HepG2 (cell line): ENCODE results near the gene ZKSCAN3. TPM values are rescaled to one million over a fixed set of nuclear protein-coding genes. Genes with fewer than 3 reads are reported as not detected.

Source experiments
- ATAC-seq: fragments of 200-7000 bp; cut with Tn5 transposase; 3 replicates; pipeline ENCODE4 v1.9.1; 2020; ENCODE audit warnings: mild to moderate bottlenecking, moderate library complexity
- BruUV-seq: library from RNA; stranded (reverse); fragments of 400-500 nt; replicated peaks from 2 replicates; lab custom pipeline; 2021; lab: Mats Ljungman, UMichigan
- CTCF ChIA-PET: fragments of 300-600 bp; formaldehyde crosslinking; extraction: SDS; loops from one replicate; lab custom pipeline; 2021; ENCODE audit warnings: low total read pairs, inconsistent platforms, low intra/inter-chr PET ratio; lab: Yijun Ruan, JAX
- POLR2A ChIA-PET: fragments of 350-600 bp; sonication (Branson Sonifier 250); formaldehyde crosslinking; loops from one replicate; lab custom pipeline; 2020; ENCODE audit warnings: antibody characterized with exemption, inconsistent platforms; lab: Yijun Ruan, JAX
- DNase-seq: peaks from one replicate; pipeline ENCODE4 v3.0.0-alpha.2; 2015; ENCODE audit warnings: low spot score
- FAIRE-seq: peaks from 3 replicates; lab custom pipeline; 2011; peaks lifted over from hg19 to GRCh38; lab: Jason Lieb, UNC
- H2AFZ ChIP-seq: one replicate; pipeline ENCODE4 v1.6.1; 2011; ENCODE audit warnings: low read length, inconsistent platforms
- H3K27ac ChIP-seq: fragments of 300-600 bp; 3 replicates; pipeline ENCODE4 v1.8.0; 2011; ENCODE audit warnings: mixed run types, mild to moderate bottlenecking, mixed read lengths, low read length, inconsistent platforms; ENCODE audit not compliant: insufficient read depth; ENCODE audit errors: extremely low read length
- H3K27me3 ChIP-seq, 2 experiments: fragments of 200-600 bp in 1 of 2; 2 replicates in 1 of 2; 3 replicates in 1 of 2; pipeline versions ENCODE4 v1.6.0 to v1.8.0; 2011; ENCODE audit warnings: low read length in 2 of 2, mild to moderate bottlenecking in 2 of 2, moderate library complexity in 2 of 2, inconsistent platforms in 1 of 2; ENCODE audit not compliant: insufficient read depth in 2 of 2, control insufficient read depth in 1 of 2
- H3K36me3 ChIP-seq, 2 experiments: fragments of 200-600 bp in 1 of 2; replicated peaks in 1 of 2; 2 replicates in 1 of 2; 3 replicates in 1 of 2; pipeline versions ENCODE4 v1.5.1 to v1.8.0; 2011; ENCODE audit warnings: low read length in 2 of 2, inconsistent platforms in 1 of 2; ENCODE audit not compliant: insufficient read depth in 2 of 2, control insufficient read depth in 1 of 2
- H3K4me1 ChIP-seq: 2 replicates; pipeline ENCODE4 v1.5.1; 2012; ENCODE audit warnings: low read length, inconsistent platforms; ENCODE audit not compliant: insufficient read depth
- H3K4me2 ChIP-seq: 2 replicates; pipeline ENCODE4 v1.6.0; 2011; ENCODE audit warnings: low read depth, low read length, inconsistent platforms
- H3K4me3 ChIP-seq, 3 experiments: fragments of 200-600 bp in 1 of 3; sonication (generic), shearing (Covaris generic) in 1 of 3; replicated peaks in 1 of 3; 2 replicates each; pipeline ENCODE4 v1.5.1; 2011 to 2016; ENCODE audit warnings: low read length in 3 of 3, inconsistent platforms in 2 of 3, low read depth in 2 of 3, mild to moderate bottlenecking in 2 of 3, control low read depth in 1 of 3, mixed read lengths in 1 of 3; ENCODE audit not compliant: insufficient read depth in 1 of 3
- H3K79me2 ChIP-seq: one replicate; pipeline ENCODE4 v1.6.1; 2011; ENCODE audit warnings: low read length, inconsistent platforms; ENCODE audit not compliant: insufficient read depth
- H3K9ac ChIP-seq: 2 replicates; pipeline ENCODE4 v1.6.0; 2011; ENCODE audit warnings: mild to moderate bottlenecking, low read depth, low read length, inconsistent platforms; ENCODE audit not compliant: insufficient read depth
- H3K9me3 ChIP-seq: 2 replicates; pipeline ENCODE4 v1.5.1; 2012; ENCODE audit warnings: mild to moderate bottlenecking, low read length
- H4K20me1 ChIP-seq: 2 replicates; pipeline ENCODE4 v1.6.0; 2011; ENCODE audit warnings: inconsistent platforms, mild to moderate bottlenecking, low read length, moderate library complexity; ENCODE audit not compliant: insufficient read depth
- GLMP ChIP-seq: sonication (generic); formaldehyde crosslinking; IDR thresholded peaks from 2 replicates; pipeline ENCODE4 v1.9.0; 2021; ENCODE audit warnings: missing genetic modification reagents, mild to moderate bottlenecking, borderline replicate concordance
- SPEN ChIP-seq: sonication (generic); formaldehyde crosslinking; IDR thresholded peaks from 2 replicates; pipeline ENCODE4 v1.5.1; 2020; ENCODE audit warnings: low read depth, mild to moderate bottlenecking, missing genetic modification reagents
- SRY ChIP-seq: sonication (generic); formaldehyde crosslinking; IDR thresholded peaks from 2 replicates; pipeline ENCODE4 v1.8.0; 2022; ENCODE audit warnings: mild to moderate bottlenecking, missing genetic modification reagents
- ZBTB40 ChIP-seq, 2 experiments: fragments of 450-650 bp in 1 of 2; sonication (generic) in 1 of 2; formaldehyde crosslinking in 1 of 2; IDR thresholded peaks; 2 replicates each; pipeline versions ENCODE4 v1.6.1 to v1.8.0; 2016 to 2022; ENCODE audit warnings: antibody characterized with exemption in 1 of 2, mild to moderate bottlenecking in 1 of 2, missing genetic modification reagents in 1 of 2
- ZBTB44 ChIP-seq: sonication (generic); formaldehyde crosslinking; IDR thresholded peaks from 2 replicates; pipeline ENCODE4 v1.4.0; 2020; ENCODE audit warnings: missing genetic modification reagents
- ZNF652 ChIP-seq: IDR thresholded peaks from 2 replicates; pipeline ENCODE4 v1.6.1; 2016; ENCODE audit warnings: low read depth, borderline replicate concordance
- WGBS: methylation state at CpG from one replicate; pipeline ENCODE4 v1.1.6; 2017; ENCODE audit warnings: low lambda C conversion rate; 5-methylcytosine and 5-hydroxymethylcytosine counted together
- in situ Hi-C: cut with HindIII; loops from 2 replicates; pipeline ENCODE4 v1.10.0; 2017; ENCODE audit warnings: low pct_unique_long_range_greater_than_20kb; ENCODE audit not compliant: extremely low pct_ligation_motif_present
- intact Hi-C: fragments of 100-400 bp; cut with micrococcal nuclease; formaldehyde crosslinking; loops from one replicate; pipeline ENCODE4 v1.10.0; 2022; ENCODE audit not compliant: unreplicated experiment
- polyA plus RNA-seq, 8 experiments: library from polyadenylated mRNA; depleted of rRNA in 3 of 8; stranded (reverse) in 7 of 8; unstranded in 1 of 8; fragments of >200 nt; fragmentation: Illumina TruSeq in 4 of 8; extraction: Trizol in 4 of 8; gene quantifications; 2 replicates each; pipeline versions ENCODE4 v1.2.1 to v1.2.3, GENCODE V29; 2011 to 2016; ENCODE audit warnings: low read depth in 4 of 8, missing spikeins in 1 of 8, mixed read lengths in 1 of 8; ENCODE audit not compliant: insufficient read depth in 1 of 8
- total RNA-seq, 5 experiments: library from RNA; depleted of rRNA; stranded (reverse); fragments of >200 nt; fragmentation: Illumina TruSeq; extraction: Trizol; gene quantifications; 2 replicates each; pipeline ENCODE4 v1.2.3, GENCODE V29; 2016; ENCODE audit warnings: low read depth in 1 of 5

ZKSCAN3 gene
- total and polyA plus RNA-seq, 2 of the 13 experiments (the other 11 are each of a cell fraction or from before 2014, with no cell fraction given) = 3.3 to 7.4 TPM

DNA sequence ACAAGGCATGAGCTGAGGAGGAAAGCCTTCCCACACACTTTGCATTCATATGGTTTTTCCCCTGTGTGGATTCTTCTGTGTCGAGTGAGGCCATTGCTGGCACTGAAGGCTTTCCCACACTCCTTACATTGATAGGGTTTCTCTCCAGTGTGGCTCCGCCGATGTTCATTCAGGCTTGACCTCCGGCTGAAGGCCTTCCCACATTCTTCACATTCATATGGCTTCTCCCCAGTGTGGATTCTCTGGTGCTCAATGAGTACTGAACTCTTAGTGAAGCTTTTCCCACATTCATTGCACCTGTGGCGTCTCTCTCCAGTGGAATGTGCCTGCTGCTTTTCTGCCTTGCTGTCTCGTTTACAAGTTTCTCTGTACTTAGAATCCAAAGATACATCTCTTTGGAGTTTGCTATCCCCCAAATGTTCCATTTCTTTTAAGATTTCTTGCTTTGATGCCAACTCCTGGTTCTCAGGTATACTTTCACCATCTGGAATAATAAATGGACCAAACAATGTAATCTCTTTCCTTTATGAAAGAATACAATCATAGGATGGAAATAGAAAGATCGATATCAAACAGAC lies 23.3 kb upstream of the ZKSCAN3 start (continued):
- no peak for TF ChIP-seq ZBTB44 (CRISPR knock-in tag)

DNA sequence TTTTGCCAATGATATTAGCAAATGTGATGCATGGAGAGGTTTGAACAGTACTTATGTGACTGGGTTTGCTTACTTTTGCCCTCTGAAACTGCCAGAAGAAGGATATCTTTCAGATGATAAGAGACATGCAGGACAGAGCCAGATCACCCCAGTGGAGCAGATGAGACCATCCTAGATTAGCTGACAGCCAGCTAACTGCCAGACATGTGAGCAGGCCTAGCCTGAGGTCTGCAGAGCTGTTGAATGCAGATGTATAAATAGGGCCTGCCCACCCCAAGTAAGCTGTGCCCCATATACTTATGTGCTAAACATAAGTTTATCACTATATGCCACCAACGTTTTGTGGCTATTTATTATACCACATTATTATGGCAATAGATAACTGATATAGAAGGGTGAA lies 19.7 kb upstream of the ZKSCAN3 start:
- Histone ChIP-seq H2AFZ (no peak overlapping the region), H4K20me1 (no peaks in the 10 kb centered on the region), H3K36me3 (peaks cover 4 to 16% of the 10 kb centered on the region in 2 experiments; a peak in 4 of 5 replicates), H3K4me3 (no peak overlapping the region), H3K4me2 (no peak overlapping the region), H3K27me3 (no peaks in the 10 kb centered on the region), H3K4me1 (peaks cover 12% of the 10 kb centered on the region), H3K79me2 (no peaks in the 10 kb centered on the region), H3K27ac (no peak overlapping the region), H3K9me3 (no peaks in the 10 kb centered on the region), H3K9ac (no peak overlapping the region)
- no peak for ATAC-seq
- no peak for FAIRE-seq
- intact Hi-C loops (no loop called here), in situ Hi-C loops (no loop called here)
- WGBS = 48% methylated on average over 1 of the region's 1 CpG
- no TSS peak for BruUV-seq
- no peak for DNase-seq
- ChIA-PET POLR2A (no interaction called here), CTCF (no interaction called here)
- TF ChIP-seq GLMP (CRISPR knock-in tag) = no peak
- no peak for TF ChIP-seq SRY (CRISPR knock-in tag)
- no peak for TF ChIP-seq ZBTB40 (IDR thresholded peaks at IDR 0.05)
- TF ChIP-seq ZBTB40 (CRISPR knock-in tag; IDR thresholded peaks at IDR 0.05) = no peak
- TF ChIP-seq SPEN (CRISPR knock-in tag) = no peak
- no peak for TF ChIP-seq ZNF652 (CRISPR knock-in tag)
